Astrocyte (in vitro differentiated cells and primary cell): ENCODE data around the gene FNDC8.

Source experiments
- EZH2 ChIP-seq: IDR thresholded peaks from 2 replicates; pipeline ENCODE4 v1.6.1; 2012; ENCODE audit warnings: mild to moderate bottlenecking, low read length, inconsistent platforms; ENCODE audit not compliant: insufficient read depth
- TF ChIP-seq, protein P1 (sequence below): IDR thresholded peaks from 2 replicates; pipeline ENCODE4 v1.5.1; 2011; ENCODE audit warnings: low read depth, mild to moderate bottlenecking, inconsistent platforms, low read length, moderate library complexity; ENCODE audit not compliant: insufficient read depth

DNA sequence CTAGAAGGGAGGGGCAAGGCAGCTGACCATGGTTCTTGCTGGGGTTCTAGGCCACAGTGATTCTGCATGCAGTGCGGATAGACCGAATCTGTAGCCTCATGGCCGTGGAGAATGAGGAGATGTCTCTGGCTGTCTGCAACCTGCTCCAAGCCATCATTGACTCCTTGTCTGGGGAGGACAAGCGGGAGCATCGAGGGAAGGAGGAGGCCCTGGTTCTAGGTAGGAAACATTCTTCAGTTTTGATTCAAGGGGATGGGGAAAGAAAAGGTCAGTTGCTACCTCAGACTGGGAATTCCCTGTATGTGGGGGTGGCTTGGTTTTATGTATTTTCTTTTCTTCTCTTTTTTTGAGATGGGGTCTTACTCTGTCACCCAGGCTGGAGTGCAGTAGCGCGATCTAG lies 33.8 kb downstream of the FNDC8 start:
- no peak for TF ChIP-seq EZH2
- TF ChIP-seq, protein P1, sequence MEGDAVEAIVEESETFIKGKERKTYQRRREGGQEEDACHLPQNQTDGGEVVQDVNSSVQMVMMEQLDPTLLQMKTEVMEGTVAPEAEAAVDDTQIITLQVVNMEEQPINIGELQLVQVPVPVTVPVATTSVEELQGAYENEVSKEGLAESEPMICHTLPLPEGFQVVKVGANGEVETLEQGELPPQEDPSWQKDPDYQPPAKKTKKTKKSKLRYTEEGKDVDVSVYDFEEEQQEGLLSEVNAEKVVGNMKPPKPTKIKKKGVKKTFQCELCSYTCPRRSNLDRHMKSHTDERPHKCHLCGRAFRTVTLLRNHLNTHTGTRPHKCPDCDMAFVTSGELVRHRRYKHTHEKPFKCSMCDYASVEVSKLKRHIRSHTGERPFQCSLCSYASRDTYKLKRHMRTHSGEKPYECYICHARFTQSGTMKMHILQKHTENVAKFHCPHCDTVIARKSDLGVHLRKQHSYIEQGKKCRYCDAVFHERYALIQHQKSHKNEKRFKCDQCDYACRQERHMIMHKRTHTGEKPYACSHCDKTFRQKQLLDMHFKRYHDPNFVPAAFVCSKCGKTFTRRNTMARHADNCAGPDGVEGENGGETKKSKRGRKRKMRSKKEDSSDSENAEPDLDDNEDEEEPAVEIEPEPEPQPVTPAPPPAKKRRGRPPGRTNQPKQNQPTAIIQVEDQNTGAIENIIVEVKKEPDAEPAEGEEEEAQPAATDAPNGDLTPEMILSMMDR = no peak
